MV-4-11 (cell line): ENCODE results near the gene MED27.
A peak's percentile ranks its signal among the peaks of the same experiment; 100 is the strongest.
"Not testable (repeated sequence)": the region's sequence is repeated elsewhere in the genome, so short reads cannot be mapped to it uniquely, and the experiment has no call there.

Experiments used
- DNase-seq: peaks from one replicate; lab custom pipeline; 2025; lab: John Stamatoyannopoulos, UW

Gene MED27

DNA sequence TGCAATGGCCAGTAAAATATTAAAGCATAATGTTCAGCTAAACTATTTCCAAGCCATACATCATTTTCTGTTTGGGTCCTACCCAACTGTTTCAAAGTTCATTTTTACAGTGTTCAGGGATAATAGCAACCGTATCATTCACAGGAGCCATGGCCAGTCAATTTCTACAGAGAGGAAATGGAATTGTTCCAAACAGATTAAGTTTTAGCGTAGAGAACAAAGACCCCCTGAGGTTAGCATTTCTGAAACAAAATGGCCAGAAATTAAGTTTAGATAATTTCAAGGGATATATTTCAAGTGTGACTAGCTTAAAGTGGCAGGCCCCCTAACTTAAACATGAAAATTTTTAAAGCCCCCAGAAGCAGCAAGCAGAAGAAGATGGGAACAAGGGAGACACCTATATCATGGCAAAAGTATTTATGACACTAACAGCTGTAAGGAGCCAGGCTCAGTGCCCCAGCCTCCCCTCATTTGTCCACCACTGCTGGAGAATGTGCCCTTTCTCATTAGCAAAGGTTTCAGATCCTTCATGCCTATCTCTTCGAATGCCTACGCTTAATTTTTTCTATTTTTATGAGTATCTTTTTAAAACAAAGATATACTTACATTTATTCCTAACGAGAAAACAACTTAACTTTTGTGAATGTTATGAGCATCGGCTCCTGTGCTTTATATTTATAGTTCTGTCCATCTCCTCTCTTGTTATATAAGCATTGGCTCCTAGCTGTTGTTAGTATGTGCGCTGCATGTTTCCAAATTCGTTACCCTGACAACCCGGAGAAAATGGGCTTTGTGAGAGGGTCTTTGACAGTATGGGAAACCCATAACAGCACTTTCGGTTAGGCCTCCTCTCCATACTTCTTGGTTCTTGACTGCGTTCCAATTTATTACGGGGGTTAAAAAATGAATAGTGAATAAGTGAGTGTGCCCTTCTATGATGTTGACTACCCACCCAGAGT is 116.3 kb downstream of the MED27 start:
- no peak for DNase-seq

DNA sequence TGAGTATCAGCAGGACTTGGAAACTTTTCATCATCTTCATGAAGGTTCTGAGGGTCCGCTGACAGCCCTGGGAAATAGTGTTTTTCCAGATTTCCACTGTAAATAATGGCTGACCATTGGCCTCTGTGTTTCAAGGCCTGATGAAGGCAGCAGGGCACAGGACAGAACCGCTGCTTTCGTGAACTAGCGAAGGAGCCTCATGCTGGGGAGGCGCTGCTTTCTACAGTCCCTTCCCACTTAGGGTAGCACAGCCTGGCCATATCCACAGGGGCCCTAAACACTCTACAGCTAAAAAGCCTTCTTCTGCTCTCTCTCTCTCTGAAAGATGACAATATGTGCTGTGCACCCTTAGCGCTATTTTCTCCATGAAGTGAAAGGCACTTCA is 118.2 kb downstream of the MED27 start:
- DNase-seq: no peak

GRCh38 chr9:131960851-131961495 is 118.7 kb downstream of the MED27 start:
- no peak for DNase-seq

DNA sequence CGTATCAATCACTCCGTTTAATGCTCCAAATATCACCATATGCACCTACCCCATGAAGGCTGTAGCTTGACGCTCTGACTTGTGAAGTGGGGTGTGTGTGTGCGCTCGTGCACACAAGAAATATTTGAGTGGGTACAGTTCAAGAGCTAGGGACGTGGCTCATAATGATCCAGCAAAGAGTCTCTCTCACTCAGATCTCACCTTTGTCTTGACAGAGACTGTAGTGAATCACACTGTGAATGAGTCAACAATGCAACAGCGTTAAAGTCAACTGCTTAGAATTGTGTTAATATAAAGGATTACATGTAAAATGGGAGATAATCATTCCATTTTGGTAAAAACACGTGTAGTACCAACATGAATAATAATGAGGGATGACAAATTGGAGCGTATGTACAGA is 119.4 kb downstream of the MED27 start:
- DNase-seq: no peak

GRCh38 chr9:131959887-131960286 is 119.8 kb downstream of the MED27 start:
- no peak for DNase-seq

DNA sequence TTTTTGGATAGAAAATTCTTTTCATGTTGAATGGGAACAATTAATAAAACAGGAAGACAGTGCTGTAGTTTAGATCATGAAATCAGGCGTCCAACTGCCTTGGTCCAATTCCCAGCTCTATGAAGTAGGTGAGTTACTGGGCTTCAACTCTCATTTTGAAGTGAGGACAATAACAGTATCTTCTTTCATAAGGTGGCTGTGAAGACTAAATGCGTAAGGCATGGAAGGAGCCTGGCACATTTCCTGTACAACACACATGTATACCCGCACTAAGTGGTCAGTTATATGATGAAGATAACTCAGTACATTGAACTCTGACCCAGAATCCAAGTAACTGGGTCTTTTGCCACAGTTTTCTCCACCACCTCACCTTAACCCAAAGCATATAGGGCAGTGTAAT is 120.6 kb downstream of the MED27 start:
- DNase-seq: no peak

GRCh38 chr9:131954299-131954698 is 125.4 kb downstream of the MED27 start:
- DNase-seq: no peak

GRCh38 chr9:131951905-131952304 is 127.8 kb downstream of the MED27 start:
- no peak for DNase-seq

DNA sequence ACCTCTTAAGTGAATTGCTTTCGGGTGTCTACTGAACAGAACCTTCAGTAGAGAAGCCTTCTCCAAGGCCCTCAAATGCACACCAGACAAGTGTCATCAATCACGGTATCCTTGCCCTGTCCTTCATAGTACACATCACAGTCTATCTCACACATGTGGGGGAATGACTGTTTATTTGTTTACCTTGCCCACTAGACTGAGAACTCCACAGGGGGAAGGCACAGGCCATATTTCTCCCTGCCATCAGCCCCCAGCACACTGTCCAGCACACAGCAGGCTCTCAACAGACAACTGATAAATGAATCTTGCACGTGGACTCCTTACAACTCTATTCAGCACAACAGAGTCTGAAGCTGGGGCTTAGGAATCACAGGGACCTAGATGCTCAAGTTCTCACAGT is 128.5 kb downstream of the MED27 start:
- no peak for DNase-seq

GRCh38 chr9:131950487-131950886 is 129.2 kb downstream of the MED27 start:
- DNase-seq: no peak

DNA sequence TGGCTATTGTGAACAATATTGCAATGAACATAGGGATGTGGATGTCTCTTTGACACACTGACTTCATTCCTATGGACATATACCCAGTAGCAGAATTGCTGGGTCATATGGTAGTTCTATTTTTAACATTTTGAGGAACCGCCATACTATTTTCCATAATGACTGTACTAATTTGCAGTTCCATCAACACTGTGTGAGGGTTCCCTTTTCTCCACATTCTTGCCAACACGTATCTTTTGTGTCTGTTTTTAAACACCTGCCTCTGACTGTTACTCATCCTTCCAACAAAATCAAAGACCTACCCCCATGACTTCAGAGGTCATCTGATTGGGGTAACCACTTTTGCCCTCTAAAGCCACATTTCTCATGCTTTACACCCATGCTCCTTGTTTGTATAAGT is 133.5 kb downstream of the MED27 start:
- DNase-seq: peak; percentile 7

DNA sequence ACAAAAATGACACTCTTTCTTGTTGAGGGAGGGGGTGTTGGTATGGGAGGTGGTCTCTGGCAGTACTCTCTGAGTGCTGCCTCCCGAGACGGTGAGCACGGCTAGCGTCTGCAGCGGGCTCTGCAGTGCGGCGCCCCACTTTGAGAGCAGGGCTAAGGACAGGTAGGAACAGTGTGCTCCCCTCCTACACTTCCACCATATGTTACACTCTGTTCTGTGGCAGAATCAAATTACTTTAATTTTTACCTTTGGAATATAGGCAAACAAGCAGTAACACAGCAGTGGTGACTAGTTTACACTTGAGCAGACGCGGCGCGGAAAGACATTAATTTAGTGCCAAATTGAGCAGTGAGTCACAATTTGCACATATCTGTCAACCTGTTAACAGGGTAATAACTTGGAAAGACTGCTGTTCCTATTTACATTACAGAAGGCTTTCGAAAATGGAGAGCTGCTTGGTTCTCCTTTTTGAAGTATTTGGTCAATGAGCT is 136.3 kb downstream of the MED27 start:
- DNase-seq: no peak

DNA sequence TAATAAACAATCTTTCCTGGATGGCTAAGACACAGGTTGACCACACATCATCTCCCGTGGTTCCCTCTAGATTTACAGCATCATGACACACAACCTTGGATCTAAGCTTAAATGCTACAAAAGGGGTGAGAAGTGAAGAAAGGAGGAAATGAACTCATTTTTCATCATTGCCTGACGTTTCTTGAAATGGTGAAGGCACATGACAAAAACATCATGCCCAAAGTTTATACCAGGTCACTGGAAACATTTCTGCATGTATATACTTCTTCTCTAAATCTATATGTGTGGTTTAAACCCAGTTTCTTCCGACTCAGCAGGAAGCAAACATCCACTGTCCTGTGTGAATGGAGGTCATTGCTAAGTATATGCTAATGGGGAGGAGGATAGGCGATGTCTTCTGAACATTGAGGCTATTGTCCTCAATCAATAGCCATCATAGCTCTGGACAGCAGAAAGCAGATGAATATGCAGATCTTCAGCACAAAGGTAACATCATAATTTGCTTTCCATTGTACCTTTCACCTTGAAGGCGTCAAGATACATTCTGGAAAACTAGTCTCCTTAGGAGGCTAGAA is 137.4 kb downstream of the MED27 start:
- no peak for DNase-seq

DNA sequence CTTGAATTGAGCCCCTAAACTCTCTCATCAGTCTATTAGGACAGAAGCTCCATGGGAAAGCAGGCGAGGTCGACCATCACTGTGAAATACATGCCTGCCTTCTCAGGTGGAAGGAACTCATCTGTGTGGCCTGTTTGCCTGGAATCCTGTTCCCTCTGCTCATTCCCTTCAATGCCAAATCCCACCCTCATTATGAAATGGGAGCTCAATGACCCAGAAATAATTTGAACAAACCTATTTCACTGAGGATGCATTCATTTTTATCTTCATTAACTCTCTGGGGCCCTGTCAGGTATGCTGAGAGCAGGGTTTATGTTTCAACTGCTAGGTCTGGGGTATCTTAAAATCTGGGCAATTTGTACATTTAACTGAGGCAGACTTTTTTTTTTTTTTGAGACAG is 142.2 kb downstream of the MED27 start:
- no peak for DNase-seq

DNA sequence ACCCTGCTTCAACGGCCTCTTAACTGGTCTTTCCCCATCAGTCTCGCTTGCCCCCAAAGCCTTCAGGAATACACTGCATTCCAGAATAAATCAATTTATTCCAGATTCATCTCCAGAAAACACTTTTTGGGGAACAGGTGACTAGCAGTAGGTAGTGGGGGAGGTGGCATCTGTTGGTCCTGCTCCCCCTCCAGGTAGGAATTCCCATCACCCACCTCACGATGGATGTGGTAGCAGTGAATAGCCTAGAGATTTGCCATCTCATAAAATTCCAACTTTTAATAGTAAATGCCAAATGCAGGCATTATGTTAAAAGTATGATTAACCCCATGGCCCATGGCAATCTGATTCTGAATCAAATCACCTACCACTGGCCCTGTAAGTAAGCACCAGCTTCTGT is 142.7 kb downstream of the MED27 start:
- DNase-seq: no peak

DNA sequence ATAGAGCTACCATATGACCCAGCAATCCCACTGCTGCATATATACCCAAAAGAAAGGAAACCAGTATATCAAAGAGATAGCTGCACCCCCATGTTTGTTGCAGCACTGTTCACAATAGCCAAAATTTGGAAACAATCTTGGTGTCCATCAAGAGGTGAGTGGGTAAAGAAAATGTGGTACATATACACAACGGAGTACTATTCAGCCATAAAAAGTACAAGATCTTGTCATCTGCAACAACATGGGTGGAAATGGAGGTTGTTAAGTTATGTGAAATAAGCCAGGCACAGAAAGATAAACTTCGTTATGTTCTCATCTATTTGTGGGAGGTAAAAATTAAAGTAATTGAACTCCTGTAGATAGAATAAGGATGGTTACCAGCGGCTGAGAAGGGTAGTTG is 145.0 kb downstream of the MED27 start:
- no peak for DNase-seq

GRCh38 chr9:131927091-131927490 is 152.6 kb downstream of the MED27 start:
- peak; percentile 26 for DNase-seq

DNA sequence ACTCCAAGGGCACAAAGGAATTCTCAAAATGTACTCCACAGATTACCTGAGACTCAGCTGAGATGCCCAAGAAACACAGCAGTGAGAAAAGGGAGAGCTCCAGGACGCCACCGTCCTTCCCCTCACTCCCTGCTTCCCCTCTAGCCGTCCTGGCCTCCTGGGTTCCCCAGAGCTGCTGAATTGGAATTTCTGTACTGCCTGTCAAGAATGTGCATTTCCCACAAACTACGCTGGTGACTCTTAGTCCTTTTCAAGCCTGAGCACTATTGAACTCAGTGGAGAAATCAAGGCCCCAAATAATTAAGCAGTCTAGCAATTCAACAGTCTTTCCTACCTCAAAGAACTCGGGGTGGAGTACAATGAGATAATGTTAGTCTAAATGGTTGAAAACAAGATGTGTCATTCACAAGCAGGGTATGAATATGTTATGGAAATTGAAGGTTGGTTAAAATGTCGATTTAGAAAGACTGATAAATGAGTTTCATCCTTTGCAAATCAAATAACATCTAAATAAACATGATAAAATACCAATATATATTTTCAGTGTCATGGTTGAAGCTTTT is 153.2 kb downstream of the MED27 start:
- DNase-seq: no peak

DNA sequence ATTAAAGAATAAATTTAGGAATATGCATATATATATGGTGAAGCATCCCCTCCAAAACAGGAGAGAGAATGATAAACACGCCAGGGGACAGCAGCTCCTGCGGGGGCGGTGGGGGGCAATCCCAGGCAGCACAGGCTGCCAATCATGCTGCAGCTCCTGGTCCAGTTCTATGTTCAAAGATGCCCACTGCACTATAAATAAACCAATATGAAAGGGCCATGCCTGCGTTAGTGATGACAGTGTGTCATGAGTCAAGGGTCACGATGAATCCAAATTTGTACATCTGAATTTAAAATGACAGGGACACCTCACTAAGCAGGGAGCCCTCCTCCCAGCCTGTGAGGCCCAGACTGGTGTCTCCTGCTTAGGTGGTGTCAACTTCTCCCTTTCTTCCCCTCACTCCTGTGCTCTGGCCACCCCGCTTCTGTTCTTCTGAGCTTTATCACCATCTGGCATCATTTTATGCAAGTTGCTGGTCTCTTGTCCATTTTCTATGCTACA is 153.9 kb downstream of the MED27 start:
- no peak for DNase-seq

DNA sequence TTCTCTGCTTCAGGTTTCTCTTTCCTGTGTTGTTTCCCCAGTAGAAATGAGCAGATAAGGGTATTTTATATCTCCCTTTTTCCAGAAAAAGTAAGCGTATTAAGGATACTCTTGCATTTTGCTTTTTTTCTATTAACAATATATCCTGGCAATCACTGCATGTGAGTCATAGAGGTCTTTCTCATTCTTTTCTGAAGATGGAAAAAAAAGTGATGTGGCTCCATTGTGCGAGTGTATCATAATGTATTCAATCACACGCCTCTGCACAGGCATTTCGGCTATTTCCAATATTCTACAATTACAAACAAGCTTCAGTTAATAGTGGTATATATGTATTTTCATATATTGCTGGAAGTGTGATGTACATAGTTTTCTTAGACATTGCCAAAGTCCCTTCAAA is 155.9 kb downstream of the MED27 start:
- no peak for DNase-seq

- peak; percentile 43 for DNase-seq
Measured at GRCh38 chr9:131923132-131923671, 156.5 kb downstream of the MED27 start.

GRCh38 chr9:131921635-131922034 is 158.0 kb downstream of the MED27 start:
- not testable (repeated sequence) for DNase-seq
